Measurements from ENCODE around the gene HCST. TPM values are rescaled to one million over a fixed set of nuclear protein-coding genes. Genes with fewer than 3 reads are reported as not detected.
A peak's percentile ranks its signal among the peaks of the same experiment; 100 is the strongest.

HCST gene
- total and polyA plus RNA-seq, 7 donors, result 2.4 to 36.1 (median 4.8) TPM; not detected in 1

DNA sequence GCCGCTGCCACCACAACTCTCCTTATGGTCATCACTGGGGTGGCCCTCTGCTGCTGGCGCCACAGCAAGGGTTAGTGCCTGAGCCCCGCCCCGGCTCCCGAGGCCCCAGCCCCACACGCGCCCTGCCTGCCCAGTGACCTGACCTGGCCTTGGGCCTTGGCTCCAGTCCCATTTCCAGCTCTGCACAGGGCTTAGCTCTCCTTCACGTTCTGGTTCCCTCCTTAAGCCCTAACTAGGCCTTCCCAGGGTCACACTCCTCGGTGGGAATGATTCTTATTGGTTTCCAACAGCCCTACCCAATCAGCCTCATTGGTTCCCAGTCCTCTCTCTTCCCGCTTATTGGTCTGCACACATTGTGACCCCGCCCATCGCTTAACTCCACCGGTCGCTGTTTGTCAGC lies 39.8 kb upstream of the HCST start:
- TF ChIP-seq POLR2A (IDR thresholded peaks at IDR 0.05) (no peak), POLR2AphosphoS5 (IDR thresholded peaks at IDR 0.05) (no peak), EP300 (IDR thresholded peaks at IDR 0.05) (no peak)
- TF ChIP-seq, protein P1, sequence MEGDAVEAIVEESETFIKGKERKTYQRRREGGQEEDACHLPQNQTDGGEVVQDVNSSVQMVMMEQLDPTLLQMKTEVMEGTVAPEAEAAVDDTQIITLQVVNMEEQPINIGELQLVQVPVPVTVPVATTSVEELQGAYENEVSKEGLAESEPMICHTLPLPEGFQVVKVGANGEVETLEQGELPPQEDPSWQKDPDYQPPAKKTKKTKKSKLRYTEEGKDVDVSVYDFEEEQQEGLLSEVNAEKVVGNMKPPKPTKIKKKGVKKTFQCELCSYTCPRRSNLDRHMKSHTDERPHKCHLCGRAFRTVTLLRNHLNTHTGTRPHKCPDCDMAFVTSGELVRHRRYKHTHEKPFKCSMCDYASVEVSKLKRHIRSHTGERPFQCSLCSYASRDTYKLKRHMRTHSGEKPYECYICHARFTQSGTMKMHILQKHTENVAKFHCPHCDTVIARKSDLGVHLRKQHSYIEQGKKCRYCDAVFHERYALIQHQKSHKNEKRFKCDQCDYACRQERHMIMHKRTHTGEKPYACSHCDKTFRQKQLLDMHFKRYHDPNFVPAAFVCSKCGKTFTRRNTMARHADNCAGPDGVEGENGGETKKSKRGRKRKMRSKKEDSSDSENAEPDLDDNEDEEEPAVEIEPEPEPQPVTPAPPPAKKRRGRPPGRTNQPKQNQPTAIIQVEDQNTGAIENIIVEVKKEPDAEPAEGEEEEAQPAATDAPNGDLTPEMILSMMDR (IDR thresholded peaks at IDR 0.05), result no peak
- no peaks in the 10 kb centered on the region for H3K9me3 ChIP-seq
- no peaks in the 10 kb centered on the region for H3K36me3 ChIP-seq
- 66 to 83% methylated on average over 14 of the region's 14 CpGs for WGBS, 2 donors
- DNase-seq, result no peak
- no peaks in the 10 kb centered on the region for H3K4me1 ChIP-seq
- H3K4me3 ChIP-seq, result no peak overlapping the region
- intact Hi-C loops (cut with DNase I), result no loop called here
- H3K27ac ChIP-seq, result no peak overlapping the region
- H3K27me3 ChIP-seq, result peaks cover 11 to 66% (median 31%) of the 10 kb centered on the region in 3 donors

DNA sequence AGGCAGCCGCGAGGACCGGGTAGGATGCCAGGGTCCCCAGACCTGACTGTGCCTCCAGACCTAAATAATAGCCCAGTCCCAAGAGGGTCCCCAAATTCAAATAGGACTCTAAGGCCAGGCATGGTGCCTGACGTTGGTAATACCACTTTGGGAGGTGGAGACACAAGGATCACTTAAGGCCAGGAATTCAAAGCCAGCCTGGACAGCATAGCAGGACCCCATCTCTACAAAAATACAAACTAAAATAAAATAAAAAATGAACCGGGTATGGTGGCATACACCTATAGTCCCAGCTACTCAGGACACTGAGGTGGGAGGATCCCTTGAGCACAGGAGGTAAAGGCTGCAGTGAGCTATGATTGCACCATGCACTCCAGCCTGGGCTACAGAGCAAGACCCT lies 39.3 kb upstream of the HCST start:
- DNase-seq, result no peak
- H3K4me3 ChIP-seq, result no peak overlapping the region
- 81 to 89% methylated on average over 5 of the region's 5 CpGs for WGBS, 2 donors
- H3K27me3 ChIP-seq, result peaks cover 11 to 63% (median 26%) of the 10 kb centered on the region in 3 donors
- H3K9me3 ChIP-seq, result no peaks in the 10 kb centered on the region
- TF ChIP-seq POLR2AphosphoS5 (IDR thresholded peaks at IDR 0.05) (no peak), EP300 (IDR thresholded peaks at IDR 0.05) (no peak), POLR2A (IDR thresholded peaks at IDR 0.05) (no peak)
- TF ChIP-seq, protein P1 (IDR thresholded peaks at IDR 0.05), result no peak
- peaks cover 0 to 2% (median under 1%) of the 10 kb centered on the region in 4 donors for H3K4me1 ChIP-seq
- H3K27ac ChIP-seq, result no peak overlapping the region
- intact Hi-C loops (cut with DNase I), result no loop called here
- no peaks in the 10 kb centered on the region for H3K36me3 ChIP-seq

DNA sequence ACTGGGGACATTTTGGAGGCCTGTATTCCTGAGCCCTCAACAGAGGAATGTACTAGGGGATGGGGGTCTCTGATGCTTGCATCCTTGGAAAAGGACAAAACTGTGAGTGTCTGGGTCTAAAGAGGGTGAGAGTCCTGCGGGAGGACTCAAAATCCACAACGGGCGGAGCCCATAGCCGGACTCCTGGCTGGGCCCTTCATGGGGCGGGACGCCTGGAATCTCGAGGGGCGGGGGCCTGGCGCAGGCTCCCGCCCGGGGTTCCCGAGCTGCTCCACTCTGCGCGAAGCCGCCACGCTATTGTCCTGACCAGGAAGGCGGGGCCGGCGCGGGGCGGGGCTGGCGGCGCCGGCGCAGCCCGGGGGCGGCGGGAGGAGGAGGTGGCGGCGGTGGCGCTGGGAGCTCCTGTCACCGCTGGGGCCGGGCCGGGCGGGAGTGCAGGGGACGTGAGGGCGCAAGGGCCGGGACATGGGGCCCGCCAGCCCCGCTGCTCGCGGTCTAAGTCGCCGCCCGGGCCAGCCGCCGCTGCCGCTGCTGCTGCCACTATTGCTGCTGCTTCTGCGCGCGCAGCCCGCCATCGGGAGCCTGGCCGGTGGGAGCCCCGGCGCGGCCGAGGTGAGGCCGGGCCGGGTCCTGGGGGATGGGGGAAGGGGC lies 34.0 kb upstream of the HCST start, which contains the start of gene APLP1:
TSS of gene APLP1 (plus strand) at position 403 of the 651 bp plus-strand sequence. CDS start at position 466, 63 bp downstream.
- Histone ChIP-seq H3K4me3 (peak within 1 kb of the TSS; percentile 8 to 56 (median 48)), H3K27ac (no peak within 1 kb of the TSS), H3K36me3 (no peaks in the 10 kb centered on the region), H3K27me3 (peaks cover 0 to 62% (median 28%) of the 10 kb centered on the region in 3 donors), H3K4me1 (peaks cover 0 to 28% (median 22%) of the 10 kb centered on the region in 4 donors), H3K9me3 (no peaks in the 10 kb centered on the region)
- DNase-seq, result peak; percentile 79
- TF ChIP-seq POLR2AphosphoS5 (IDR thresholded peaks at IDR 0.05) (no peak), POLR2A (IDR thresholded peaks at IDR 0.05) (no peak), EP300 (IDR thresholded peaks at IDR 0.05) (no peak)
- TF ChIP-seq, protein P1 (IDR thresholded peaks at IDR 0.05), result no peak
- WGBS, 2 donors, result 0 to 1% methylated on average over 60 of the region's 60 CpGs
- intact Hi-C loops (cut with DNase I), result no loop called here

DNA sequence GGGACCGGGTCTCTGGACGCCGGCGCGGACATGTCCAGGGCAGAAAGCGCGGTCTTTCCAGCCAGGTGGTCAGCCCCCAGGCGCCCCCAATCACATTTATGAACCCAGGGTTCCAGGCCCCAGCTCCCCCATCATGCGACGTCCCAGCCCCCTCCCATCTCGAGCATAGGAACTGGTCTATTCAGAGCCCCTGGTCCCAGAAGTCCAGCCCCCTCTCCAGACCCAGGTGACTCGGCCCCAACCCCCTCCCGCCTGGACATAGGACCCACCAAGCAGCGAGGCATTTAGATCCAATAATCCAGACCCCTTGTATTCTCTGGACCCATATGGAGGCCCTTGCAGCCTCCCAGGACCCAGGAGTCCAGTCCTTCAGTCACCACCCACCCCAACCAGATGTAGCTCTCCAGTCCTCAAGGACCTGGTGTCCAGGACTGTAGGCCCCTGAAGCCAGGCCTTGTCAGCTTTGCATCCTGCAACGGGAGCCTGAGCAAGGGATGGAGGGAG lies 33.5 kb upstream of the HCST start:
- Histone ChIP-seq H3K4me1 (peaks cover 0 to 28% (median 22%) of the 10 kb centered on the region in 4 donors), H3K4me3 (peak overlapping the region in 3 of 4 donors; percentile 43 to 56 (median 53)), H3K27ac (no peak overlapping the region), H3K27me3 (peaks cover 0 to 62% (median 28%) of the 10 kb centered on the region in 3 donors), H3K36me3 (no peaks in the 10 kb centered on the region), H3K9me3 (no peaks in the 10 kb centered on the region)
- no peak for DNase-seq
- TF ChIP-seq POLR2AphosphoS5 (IDR thresholded peaks at IDR 0.05), result no peak
- TF ChIP-seq POLR2A (IDR thresholded peaks at IDR 0.05), result no peak
- TF ChIP-seq, protein P1 (IDR thresholded peaks at IDR 0.05), result no peak
- TF ChIP-seq EP300 (IDR thresholded peaks at IDR 0.05), result no peak
- 2 to 4% methylated on average over 15 of the region's 15 CpGs for WGBS, 2 donors
- intact Hi-C loops (cut with DNase I), result no loop called here

Measured in sigmoid colon (tissue), 7 donors.